Measurements from ENCODE around the gene TCF4.

Gene TCF4

DNA sequence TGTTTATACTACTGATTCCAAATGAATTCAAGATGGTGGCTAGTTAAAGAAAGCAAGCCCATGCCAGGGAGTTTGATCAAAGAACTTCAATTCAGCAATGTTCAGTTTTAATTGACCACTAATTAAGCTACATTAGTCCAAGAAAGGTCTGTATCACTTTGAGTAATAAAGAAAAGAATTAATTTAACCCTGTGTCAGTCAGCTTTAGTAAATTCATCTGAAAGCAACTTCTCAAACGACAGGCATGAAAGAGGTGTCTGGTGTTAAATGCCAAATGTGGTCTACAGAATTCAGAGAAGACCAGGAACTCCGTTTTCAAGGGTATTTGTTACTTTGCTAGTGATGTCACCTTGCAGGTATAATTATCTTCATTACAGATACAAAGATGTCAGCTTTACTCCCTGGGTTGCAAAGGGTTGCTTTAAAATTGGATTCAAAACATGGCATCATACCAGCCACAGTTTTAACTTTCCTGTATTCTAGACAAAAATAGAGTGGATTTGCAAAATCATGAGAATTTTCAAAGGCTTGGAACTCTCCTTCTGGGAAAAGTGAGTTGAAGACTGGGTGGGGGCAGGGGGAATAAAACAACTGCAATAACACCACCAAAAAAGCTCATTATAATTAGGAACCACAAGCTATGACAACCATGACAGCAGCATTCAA, 281.5 kb downstream of the TCF4 start:
- DNase-seq (ENCODE audit: low read depth in 4 of 4, low spot score in 1 of 4) = no peak

DNA sequence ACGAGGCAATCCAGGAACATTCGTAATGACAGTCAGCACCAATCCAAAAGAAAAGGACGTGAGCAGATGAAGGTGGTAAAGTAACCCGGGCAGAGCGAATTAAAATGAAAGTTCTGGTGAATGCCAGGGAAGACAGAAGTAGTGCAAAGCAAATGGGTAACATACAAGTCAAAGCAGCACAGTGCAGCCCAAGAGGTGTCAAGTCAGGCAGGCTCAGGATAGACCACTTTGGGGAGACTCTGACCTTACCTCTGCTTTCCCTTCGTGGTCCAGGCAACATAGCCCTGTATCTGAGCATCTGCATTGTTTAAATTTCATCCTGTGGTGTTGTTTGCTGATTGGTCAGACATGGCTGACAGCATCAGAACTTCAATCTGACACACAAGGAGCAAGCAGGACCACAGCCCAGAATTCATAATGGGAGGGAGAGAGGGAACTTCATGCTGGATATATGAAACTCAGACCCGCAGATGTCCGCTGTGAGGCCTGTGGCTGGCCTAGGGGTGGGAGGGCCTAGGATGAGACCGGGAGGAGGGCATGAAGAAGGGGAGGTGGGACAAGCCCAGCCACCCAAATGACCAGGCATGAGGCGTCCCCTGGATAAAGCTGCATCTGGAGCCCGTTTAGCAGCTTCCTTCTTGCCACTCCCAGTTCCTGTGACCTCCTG, 285.7 kb downstream of the TCF4 start:
- no peak for DNase-seq (ENCODE audit: low read depth in 4 of 4, low spot score in 1 of 4)

DNA sequence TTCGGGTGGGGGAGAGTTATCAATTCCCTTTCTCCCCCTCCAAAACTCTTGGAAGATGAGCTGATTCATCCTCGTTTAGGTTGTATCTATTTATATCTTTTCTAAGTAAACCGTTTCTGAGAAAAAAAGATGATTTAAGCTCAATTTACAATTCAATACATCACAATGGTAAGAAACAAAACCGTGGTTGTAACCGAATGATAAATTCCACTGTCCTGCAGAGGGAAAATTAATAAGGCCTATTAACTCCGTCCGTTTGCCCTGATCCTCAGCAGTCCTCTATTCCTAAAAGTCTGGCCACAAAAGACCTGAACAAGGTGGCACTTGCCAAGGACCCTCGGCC, 286.2 kb downstream of the TCF4 start:
- no peak for DNase-seq (ENCODE audit: low read depth in 4 of 4, low spot score in 1 of 4)

DNA sequence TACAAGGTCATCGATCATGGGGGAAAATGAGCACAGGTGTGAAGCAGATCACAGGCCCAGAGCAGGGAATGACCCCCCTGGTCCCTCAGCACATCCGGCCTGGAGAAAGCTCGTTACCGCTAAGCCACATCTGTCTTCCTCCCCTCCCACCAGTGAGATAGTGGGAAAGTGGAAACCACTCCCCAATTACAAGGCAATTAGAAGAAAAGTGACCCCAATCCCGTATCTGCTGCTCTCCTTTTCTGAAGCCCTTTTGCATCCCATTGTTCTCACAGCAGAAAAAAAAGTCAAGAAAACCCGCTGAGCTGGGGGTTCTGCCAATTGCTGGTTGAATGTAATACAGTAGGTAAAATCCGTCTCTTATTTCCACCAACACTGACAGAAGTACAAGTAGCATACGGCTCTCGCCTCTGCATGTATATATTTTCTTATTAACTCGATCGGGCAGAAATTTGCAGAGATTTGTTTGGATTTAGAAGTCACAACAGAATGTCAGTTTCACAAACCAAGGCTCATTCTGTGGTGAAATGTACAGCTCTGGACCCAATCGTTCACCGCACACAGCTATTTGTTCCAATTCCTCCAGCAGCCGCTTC, 287.0 kb downstream of the TCF4 start:
- no peak for DNase-seq (ENCODE audit: low read depth in 4 of 4, low spot score in 1 of 4)

DNA sequence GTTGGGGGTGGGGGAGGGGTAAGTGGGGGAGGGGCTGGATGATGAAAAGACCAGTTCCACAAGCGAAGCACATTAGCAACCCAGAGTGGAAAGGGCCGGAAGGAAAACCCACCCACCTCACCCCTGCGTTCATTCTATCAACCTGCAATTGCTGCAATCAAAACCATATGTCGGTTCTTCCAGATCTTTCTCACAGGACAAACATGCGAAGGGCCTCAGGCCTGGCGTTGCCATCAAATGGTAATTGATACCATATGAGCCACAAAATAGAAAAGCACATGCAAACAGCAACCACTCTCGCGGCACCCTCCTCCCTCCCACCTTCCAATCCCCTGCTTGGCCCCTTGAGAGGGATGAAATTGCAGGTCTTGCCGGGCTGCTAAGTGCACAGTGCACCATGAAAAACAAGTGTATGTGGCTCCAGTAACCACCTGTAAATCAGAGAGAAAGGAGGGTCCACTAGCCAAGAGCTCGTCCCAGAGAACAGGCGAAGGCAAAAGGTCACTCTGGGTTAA, 287.5 kb downstream of the TCF4 start:
- DNase-seq (ENCODE audit: low read depth in 4 of 4, low spot score in 1 of 4) = no peak

DNA sequence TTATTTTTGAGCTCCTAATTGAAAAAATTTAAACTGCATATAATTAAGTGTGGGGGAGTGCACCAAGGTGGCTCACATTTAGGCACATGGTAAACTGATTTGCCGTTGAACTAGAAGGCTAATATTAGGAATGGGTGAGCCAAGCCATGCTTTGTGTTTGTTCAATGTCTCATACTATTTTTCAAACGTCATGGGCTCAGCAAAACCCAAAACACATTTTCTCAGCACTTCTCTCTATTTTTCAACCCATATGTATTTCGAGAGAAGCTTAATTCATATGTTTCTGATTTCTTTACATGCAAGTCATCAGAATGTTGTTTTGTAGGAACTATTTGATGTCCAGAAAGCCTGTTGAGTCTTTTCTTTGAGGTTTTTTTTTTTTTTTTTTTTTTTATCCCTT, 291.2 kb downstream of the TCF4 start:
- no peak for DNase-seq (ENCODE audit: low read depth in 4 of 4, low spot score in 1 of 4)

DNA sequence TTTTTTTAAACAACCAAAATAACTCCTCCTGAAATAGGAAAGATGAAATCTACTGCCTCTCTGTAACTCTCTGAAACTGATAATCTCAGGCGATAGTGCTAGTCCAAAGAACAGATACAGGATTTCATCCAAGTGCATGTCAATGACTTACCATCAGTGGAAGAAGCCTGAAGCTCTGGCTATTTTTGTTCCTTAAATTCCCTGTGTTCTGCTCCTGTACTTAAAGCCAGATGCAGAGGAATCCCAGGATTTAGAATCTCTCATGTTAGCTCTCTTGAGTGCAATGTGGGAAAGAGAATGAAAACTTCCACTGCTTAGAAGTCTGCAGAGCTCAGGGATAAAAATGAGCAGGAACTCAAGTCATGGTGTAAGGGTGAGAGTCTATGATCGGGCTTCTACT, 291.9 kb downstream of the TCF4 start:
- no peak for DNase-seq (ENCODE audit: low read depth in 4 of 4, low spot score in 1 of 4)

DNA sequence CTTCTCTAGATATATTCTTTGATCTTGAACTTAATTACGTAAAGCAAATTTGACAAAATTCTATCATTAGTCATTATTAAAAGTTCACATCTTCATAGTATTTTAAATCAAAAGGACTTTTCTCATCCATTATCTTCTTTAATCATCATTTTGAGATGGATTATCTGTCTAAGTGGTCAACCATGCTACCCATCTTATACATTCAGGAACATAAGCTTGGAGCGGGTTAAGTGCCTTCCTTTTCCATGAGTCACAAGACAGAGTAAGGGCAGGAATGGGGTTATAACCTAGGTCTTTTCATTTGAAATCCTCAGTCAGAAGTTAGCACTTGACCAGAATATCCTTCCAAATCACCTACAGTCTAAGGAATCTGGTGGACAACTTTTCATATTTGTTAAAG, 297.1 kb downstream of the TCF4 start:
- DNase-seq (ENCODE audit: low read depth in 4 of 4, low spot score in 1 of 4) = no peak

DNA sequence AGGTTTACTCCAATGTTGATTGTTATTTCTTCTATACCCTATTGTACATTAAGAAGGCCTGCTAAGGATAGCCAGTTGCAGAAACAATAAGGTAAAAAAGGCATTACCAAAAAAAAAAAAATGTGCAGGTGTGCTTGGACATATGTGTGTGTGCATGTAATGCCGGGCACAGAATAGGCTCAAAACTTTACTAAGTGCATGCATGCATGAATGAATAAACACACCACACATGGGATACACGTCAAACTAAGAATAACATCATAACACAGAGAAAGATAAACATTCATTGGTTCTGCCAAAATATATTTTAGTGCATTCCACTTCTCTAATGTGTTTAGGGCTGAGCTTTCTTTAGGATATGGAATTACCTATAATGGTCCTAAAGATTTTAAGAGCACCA, 298.2 kb downstream of the TCF4 start:
- DNase-seq (ENCODE audit: low read depth in 4 of 4, low spot score in 1 of 4) = no peak

DNA sequence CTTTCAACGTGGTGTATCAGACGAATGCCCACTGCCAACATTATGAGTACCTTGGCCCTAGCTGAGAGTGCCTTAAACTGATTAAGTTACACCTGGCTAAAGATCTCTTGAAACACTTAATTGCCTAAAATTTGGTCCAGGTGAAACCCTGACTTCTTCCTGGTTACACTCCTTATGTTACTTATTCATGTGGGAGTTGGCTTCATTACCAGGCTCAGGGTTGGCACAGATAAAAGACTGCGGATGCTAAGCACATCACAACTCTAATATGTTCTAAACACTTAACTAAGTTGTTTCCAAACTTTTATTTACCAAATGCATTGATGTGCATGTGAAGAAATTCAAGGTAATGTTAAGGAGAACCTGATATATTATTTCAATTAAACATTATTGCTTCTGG, 298.9 kb downstream of the TCF4 start:
- DNase-seq (ENCODE audit: low read depth in 4 of 4, low spot score in 1 of 4) = no peak

DNA sequence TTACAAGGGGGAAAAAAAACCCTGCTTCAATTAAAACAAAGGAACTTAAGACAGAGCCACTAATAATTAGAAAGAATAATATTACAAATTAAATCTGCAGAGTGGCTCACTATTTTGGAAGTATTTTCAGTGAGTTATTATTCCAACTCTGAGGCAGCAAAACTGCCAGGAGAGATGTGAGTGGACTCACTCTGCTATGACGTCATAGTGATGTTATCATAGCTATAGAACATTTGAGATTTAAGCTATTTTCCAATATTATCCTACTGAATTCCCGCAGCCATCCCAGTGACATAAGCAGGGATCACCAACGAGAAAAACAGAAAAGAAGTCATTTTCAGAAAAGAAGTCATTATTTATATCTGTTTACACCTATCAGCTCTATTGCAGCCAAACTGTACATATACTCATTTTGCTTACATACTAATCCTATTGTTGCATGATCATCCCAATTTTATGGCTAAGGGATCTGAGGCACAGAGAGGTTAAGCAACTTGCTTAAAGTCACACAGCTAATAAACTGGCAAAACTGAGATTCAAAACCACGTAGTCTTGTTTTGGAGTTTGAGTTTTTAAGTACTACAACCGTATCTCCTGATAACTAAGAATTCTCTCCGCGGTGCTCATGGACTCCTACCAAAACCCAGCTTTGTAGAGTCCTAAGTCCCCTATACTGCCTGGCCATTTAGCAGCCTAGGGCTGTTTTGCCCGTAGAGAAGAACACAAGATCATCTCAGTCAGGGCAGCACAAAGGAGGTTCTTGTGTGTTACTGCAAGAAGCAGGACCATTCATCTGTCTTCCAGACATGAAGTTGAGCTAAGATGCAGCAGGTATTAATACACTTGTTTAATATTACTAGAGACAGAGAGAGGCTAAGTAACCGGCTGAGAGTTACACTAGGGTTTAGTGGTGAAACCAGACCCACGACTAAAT, 299.8 kb downstream of the TCF4 start:
- no peak for DNase-seq (ENCODE audit: low read depth in 4 of 4, low spot score in 1 of 4)

DNA sequence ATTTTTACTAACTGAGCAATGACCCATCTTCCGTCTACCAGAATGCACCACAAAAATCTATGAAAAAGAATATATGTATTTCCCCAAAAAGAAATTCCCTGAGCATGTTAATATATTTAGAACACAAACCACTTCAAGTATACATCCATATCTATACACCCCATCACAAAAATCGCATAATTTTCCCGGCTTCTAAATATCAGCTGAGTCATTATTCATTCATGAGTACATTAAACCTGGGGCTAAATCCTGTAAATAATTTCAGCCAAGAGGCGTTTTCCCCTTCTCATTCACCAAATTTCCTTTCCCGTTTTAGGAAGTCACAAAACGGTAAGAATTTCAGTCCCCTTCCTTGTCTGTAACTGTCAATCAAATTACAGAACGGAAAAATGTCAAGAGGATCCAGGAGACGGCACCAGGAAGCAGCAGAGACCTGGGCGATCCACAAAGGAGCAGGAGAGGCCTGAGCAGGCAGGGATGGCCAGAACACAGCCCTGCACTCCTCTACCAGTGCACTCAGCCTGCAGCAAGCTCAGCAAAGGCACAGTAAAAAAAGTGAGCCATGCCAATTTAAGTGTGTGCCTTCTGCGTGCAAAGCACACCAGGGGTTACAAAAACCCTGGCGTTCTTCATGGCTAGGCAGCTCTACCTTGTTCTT, 300.7 kb downstream of the TCF4 start:
- DNase-seq (ENCODE audit: low read depth in 4 of 4, low spot score in 1 of 4) = no peak

DNA sequence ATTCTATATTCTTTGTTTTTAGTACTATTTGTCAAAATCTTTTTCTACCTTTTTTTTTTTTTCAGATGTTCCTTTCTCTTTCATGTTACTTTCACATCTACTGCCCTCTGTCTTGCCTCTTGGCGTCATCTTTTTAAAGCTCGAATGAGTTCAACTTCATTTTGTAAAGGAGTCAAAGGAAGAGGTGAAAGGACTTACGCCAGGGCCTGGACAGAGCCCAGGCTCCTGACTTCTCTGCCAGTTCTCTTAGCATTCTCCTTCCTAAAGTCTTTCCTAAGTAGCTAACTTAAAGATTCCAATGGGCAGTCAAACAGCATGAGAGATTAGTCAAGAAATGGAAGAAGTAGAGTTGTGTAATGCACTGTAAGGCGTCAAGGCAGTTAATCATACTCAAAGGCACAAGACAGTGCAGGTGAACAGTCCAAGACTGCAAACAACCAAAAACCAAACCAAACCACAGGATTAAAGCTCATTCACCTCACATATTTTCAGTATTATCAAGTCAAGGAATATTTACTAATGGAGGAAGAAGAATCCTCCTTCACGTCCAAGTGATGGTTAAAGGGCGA, 301.7 kb downstream of the TCF4 start:
- no peak for DNase-seq (ENCODE audit: low read depth in 4 of 4, low spot score in 1 of 4)

DNA sequence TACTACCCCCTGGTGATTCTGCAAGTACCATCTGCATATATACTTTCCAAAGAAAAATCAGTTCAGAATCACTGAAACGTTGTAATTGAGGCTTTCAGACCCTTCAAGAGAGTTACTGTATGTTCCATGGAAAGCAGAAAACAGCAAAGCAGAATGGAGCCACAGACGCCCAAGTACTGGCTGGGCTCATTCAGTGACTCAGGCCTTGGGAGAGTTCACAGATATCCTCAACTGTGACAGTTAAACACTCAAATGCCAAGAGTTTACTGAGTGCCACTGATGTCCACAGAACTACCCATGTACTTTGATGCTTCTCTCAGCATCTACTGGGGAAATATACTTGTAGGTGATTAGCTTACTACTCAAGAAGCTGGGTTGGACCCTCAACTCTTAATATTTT, 303.4 kb downstream of the TCF4 start:
- DNase-seq (ENCODE audit: low read depth in 4 of 4, low spot score in 1 of 4) = no peak

DNA sequence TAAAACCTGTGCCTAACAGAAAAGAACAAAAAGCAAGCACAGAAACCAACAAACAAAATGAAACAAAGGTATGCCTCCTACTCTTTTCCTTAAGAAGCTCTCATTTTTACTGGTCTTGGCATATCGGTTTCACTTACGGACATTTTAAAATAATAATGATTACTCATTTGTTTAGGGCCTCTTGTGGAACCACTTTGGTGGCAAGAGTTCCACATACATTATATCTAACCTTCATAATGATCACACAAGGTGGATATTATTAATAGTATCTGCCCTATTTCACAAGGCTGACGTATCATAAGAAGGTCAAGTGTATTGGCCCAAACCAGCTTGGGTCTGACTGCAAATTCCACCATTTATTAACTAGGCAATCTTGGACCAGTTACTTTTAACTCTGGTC, 304.7 kb downstream of the TCF4 start:
- DNase-seq (ENCODE audit: low read depth in 4 of 4, low spot score in 1 of 4) = no peak

DNA sequence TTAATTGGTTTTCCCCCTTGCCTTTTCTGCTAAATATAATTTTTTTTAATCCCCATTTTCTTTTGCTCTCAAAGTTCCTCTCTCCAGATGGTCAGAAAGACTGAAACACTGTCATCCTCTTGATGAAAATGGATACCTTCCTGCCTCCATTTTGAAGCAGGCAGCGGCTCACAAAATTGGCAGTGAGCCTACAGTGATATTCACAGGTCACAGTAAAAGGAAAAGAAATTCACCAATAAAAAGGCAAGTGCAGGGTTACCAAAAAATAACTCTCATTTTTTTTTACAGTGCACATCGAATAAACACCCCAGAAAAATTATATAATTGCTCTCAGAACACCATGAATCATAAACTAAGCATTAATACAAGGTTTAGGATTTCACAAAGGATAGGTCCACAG, 307.5 kb downstream of the TCF4 start:
- DNase-seq (ENCODE audit: low read depth in 4 of 4, low spot score in 1 of 4) = no peak

DNA sequence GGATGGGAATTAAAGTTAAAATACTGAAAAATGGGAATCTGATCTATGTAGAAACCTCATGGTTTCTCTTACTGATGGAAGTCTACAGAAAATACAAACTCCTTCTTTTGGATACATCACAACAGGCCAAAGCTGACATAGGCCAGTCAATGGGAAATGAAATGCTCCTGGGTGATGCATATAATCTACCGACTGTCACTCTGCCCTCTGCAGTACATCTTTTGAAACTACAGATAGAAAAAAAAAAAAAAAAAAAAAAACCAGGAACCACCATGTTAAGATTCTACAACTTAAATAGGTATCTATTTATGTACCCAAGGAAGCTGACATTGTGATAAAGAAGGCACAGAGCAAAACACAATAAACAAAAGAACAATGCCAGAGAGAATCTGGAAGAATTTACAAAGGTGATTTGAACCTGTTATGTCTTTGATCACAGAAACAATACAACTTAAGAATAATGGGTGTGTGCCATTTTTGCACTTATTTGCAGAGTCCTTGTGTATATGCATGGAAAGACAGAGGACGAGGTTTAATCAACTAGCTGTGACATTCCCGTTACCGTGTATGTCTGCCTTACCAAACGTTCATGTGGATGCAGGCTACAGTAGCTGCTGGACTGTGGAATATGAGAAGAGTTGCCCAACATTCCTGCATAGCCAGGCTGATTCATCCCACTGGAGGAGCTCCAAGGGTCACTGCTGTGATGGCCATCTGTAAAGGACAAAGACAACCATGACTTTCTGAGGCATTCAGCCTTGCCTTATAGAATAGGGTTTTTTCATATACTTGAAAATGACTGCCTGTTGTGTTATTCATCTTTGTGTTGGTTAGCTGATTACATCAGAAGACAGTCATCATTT, 312.7 kb downstream of the TCF4 start:
- DNase-seq (ENCODE audit: low read depth in 4 of 4, low spot score in 1 of 4) = no peak

DNA sequence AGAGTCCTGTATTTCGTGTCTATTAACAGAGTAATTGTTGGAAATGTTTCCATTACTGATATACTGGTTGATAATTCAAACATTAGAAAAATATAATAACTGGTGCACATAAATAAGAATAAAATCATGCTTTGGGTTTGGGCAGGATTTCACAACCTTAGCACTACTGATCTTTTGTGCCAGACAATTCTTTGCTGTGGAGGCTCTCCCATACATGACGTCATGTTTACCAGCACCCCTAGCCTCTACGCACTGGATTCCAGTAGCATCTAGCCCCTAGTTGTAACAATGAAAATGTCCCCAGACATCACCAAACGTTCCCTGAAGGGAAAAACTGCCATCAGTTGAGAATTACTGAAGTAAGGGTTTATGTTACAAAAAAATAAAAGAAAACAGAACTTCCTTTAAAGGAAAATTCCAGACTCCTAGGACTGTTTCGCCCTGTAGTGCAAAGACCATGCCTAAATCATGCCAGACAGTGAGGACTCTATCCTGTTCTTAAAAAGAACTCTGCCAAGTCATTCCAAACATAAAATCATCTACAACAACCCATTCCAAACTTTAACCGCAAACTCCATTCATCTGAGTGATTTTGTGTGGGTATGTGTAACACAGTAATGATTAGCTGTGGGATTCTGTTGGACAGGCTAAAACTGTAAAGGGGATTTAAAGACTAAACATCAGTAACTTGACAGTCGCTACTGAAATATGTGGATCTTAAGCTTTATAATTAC, 315.3 kb downstream of the TCF4 start:
- DNase-seq (ENCODE audit: low read depth in 4 of 4, low spot score in 1 of 4) = no peak

DNA sequence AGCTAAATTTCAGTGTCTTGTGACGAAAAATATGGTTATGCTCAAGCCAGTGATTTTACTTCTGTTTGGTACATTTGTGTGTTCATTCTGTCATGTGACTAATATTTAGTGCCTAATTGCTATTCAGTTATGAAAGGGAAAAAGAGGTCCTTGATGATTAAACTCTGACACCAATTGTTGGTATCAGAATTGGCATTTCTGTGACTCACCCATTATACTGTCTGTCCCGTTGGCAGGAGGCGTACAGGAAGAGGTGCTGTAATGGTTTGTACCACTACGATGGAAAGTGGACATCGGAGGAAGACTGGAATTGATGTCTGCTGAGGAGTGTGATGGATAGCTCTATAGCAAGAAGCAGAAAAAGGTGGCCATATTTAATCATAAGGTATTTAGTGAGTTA, 318.4 kb downstream of the TCF4 start:
- DNase-seq (ENCODE audit: low read depth in 4 of 4, low spot score in 1 of 4) = no peak

Measured in stimulated activated CD4-positive, alpha-beta T cell treated with anti-CD3 and anti-CD28 coated beads, Interleukin-1b, Interleukin-23, amount 100 ng/mL, for 24 hours (primary cell).